Astrocyte of the hippocampus (primary cell): ENCODE results near the gene CCDC51.
"Not testable (repeated sequence)": the region's sequence is repeated elsewhere in the genome, so short reads cannot be mapped to it uniquely, and the experiment has no call there.

Experiments
- DNase-seq: peaks from one replicate; pipeline ENCODE4 v3.0.0; 2011; ENCODE audit warnings: low read depth, low spot score

Gene CCDC51

GRCh38 chr3:48406443-48407431 is 33.2 kb downstream of the CCDC51 start:
- no peak for DNase-seq

GRCh38 chr3:48405971-48406370 is 33.9 kb downstream of the CCDC51 start:
- no peak for DNase-seq

GRCh38 chr3:48405343-48405881 is 34.5 kb downstream of the CCDC51 start:
- no peak for DNase-seq

GRCh38 chr3:48404440-48405342 is 35.2 kb downstream of the CCDC51 start:
- DNase-seq = no peak

DNA sequence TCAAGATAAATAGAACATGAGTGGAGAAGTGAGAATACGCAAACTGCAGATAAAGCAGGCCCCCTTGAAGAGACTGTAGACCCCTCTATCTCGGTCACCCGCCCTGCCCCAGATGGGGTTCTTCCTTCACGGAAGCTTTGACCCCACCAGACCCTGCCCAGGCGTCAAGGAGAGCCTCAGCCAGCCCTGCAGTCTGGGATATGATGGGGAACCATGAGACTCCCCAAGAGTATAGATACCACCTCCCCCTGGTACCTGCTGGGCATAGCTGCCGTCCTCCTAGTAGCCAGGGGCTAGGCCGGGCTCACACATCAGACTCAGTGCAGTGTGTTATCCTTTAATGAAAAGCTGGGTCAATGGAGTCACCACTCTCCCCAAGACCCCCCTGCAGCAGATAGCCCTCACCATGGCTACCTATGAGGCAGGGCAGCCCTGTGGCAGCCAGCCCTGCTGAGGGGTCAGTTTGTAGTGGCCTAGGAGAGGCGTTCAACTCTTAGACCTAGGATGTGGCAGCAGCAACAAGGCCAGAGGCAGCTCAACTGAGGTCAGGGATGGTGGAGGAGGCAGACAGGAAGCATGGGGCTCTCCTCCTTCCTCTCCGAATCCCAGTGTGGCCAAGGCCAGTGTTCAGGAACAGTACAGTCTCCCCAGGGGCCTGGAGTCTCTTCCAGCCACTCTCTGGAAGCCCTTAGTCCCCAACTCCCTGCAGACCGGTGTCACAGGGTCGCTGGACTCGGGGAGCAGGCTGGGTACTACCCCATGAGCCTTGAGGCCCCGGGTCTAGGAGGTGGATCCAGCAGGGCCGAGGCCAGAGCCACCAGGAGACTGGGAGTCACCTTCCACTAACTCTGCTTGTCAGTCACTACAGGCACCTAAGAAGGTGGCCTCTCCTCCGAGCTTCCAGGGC is 36.1 kb downstream of the CCDC51 start:
- DNase-seq = no peak

- DNase-seq = no peak
Observed at GRCh38 chr3:48402907-48403306, 37.0 kb downstream of the CCDC51 start.

GRCh38 chr3:48402281-48402732 is 37.6 kb downstream of the CCDC51 start:
- peak; percentile 95 for DNase-seq

GRCh38 chr3:48401434-48401901 is 38.5 kb downstream of the CCDC51 start:
- DNase-seq = not testable (repeated sequence)

- DNase-seq = peak; percentile 73
Observed at GRCh38 chr3:48400824-48401433, 39.0 kb downstream of the CCDC51 start.

DNA sequence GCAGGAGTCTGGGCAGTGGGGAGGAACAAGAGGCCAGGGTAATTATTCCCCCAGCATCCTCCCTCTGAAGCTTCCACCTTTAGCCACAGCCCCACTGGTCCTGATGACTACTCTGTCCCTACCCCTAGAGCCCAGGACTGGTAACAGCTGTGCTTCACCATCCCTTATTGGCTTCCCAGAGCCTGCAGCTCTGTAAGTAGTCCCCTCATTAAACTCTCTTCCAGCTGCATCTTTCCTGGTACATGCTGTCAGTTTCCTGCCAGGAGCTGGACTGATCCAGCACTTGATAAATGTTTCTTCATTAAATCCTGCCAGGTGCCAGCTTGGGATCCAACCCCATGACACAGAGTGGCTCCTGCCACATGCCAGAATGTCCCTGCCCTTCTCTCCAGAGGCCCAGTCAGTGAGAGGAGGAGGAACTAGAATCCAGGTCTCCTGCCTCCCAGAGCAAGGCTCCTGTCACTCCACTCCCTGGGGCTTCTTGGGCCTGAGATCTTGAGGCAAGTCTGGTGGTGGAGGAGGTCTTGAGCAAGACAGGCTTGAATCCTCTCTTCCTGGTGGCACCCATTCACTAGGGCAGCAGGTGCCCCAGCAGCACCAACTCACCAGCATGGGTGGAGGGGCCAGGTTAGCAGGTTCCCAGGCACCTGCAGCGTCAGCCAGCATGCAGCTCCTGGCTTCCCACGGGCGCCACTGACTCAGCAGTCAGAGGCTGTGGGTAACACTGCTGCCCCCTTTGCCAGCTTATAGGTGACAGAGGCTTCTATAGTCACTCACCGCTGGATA is 40.3 kb downstream of the CCDC51 start:
- DNase-seq = no peak

GRCh38 chr3:48398701-48399386 is 41.1 kb downstream of the CCDC51 start:
- DNase-seq = no peak

DNA sequence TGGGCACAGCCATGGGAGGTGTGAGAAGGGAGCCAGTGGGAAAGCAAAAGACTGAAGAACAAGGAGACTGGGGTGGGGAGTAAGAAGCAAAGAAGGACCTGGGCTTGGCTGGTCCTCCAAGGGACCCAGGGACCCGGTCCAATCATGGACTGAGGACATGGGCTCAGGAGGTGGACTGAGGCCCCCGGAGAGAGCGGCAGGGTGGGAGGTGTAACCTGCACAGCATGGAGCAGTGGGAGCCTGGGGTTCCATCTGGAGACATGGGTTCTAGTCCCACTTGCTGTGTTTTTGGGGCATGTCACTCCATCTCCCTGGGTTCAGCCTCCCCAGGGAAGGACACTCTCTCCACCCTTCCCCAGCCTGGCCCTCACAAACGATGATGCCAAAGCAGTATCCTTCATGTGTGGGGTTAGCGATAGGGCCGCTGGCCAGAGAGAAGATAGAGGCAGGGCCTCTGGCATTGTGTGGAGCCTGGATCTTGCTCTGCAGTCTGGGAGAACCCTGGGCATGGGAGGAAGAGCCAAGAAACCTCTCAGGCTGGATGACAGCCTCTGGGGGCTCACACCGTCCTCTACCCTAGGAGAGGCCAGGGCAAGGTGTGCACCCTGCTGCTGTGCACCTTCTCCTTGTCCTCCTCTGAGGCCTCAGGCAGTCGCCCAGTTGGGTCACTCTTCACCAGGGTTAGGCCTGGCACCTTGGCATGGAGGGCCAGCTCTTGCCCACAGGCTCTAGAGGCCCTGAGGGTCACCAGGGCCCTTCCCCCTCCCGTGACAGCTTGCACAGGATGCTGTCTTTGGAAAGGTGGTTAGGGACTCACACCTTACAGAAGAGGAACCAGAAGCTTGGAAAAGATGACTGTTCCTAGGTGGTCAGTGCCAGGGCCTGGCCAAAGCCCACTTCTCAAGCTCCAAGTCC is 41.9 kb downstream of the CCDC51 start:
- DNase-seq = no peak

DNA sequence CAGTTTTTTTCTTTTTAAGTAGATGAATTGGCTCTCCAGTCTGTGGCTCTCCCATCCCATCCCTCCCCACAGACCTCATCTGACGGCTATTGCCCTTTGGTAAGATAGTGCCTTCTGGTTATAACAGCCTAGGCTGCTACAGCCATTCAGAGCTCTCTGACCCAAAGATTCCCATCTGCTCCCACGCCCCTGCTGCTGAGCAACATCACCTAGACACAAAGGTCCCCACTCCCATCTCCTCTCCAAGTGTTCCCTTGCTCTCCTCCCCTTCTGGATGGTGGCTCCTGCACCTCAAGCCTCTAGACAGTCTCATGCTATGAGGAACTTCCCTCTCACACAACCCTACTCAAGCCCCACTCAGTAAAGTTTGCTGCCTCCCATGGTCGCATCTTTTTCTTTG is 44.2 kb downstream of the CCDC51 start:
- DNase-seq = no peak

DNA sequence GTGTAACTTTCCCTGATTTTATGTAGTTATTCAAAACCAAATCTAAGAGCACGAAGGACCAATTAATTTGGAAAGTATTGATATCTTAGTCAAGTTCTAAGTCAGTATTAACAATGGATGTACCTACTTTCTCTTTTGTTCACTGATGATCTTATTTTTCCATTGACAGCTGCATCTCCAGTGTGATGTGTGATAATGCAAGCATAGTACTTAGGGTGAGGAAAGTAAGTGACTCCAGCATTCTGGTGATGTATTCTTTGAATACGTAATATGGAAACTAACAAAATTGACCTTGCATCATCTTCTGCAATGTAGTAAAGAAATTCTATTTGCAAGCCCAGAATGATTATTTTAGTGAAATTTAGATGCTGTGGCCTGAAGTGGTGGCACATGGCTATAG is 45.5 kb downstream of the CCDC51 start:
- no peak for DNase-seq

GRCh38 chr3:48388966-48389365 is 51.0 kb downstream of the CCDC51 start:
- DNase-seq = no peak

DNA sequence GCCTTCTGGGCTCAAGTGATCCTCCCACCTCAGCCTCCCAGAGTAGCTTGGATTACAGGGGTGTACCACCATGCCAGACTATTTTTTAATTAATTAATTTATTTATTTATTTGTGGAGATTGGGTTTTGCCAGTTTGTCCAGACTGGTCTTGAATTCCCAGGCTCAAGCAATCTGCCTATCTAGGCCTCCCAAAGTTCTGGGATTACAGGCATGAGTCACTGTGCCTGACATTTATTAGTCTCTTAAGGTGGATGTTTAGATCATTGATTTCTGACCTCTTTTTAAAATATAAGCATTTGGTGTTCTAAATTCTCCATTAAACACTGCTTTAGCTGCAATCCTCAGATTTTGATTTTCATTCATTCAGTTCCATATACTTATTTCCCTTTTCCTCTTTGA is 52.3 kb downstream of the CCDC51 start:
- no peak for DNase-seq
